HG02970 (cell line): Measurements from ENCODE around the gene ATP5MC3.

ENCODE experiments used
- ATAC-seq: cut with Tn5 transposase; IDR thresholded peaks from one replicate; pipeline ENCODE4 v1.9.1; 2021; ENCODE audit warnings: mild to moderate bottlenecking, moderate library complexity, moderate number of reproducible peaks; ENCODE audit not compliant: unreplicated experiment, low FRiP score

The ATP5MC3 gene

DNA sequence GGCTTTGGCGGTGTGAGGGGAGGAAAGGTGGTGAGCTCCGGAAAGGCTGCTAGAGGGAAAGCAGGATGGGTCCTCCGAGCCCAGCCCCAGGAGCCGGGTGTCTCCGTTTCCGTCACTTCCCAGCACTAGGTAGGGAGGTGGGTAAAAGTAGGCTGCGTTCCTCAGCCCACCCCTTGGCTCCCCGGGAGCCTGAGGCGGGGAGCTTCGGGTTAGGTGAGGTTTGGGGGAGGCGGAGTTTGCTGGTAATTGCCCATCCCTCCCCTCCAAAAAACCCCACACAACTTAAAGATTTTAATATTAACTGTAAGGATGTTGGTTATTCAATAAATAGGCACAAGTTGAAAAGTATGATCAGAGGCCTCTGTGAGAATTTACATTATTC lies 13.0 kb downstream of the ATP5MC3 start:
- peak; percentile 26 for ATAC-seq

DNA sequence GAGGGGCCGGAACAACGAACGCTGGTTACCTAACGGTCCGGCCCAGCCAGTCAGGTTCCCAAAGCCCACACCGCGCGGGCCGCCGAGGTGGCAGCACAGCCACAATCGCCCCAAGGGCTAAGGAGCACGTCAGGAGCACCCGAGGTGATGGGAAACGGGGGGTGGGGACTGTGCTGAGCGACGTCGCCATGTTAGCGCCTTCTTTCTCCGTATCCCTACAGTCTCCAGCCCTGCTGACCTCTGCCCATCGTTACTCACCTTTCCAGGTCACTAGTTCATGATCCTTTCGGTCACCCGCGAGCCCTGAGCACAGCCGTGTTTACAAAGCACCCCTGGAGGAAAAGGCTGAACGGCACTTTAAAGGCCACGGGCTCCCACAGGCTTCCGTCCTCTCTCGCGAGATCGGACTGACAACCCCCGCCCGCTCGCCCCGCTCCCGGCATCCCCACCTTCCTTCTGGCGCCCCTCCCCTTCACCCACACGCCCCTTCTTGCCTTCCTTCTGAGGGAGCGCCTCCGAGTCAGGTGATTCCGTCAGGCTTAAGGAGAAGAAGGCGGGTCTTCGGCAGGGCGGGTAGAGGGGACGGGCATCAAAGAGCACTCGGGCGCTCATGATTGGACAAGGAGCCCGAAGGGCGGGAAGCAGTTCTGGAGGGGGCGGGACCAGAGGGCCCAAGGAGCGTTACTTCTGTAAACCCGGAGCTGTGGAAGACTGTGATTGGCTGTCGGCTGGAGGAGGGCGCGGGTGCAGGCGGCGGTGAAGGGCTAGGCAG lies 13.5 kb downstream of the ATP5MC3 start, which contains the start of gene ATF2:
ATF2 (minus strand) TSS at position 412 of the 772 bp plus-strand sequence. CDS start 31,760 bp downstream, outside the sequence.
- ATAC-seq = peak; percentile 96

DNA sequence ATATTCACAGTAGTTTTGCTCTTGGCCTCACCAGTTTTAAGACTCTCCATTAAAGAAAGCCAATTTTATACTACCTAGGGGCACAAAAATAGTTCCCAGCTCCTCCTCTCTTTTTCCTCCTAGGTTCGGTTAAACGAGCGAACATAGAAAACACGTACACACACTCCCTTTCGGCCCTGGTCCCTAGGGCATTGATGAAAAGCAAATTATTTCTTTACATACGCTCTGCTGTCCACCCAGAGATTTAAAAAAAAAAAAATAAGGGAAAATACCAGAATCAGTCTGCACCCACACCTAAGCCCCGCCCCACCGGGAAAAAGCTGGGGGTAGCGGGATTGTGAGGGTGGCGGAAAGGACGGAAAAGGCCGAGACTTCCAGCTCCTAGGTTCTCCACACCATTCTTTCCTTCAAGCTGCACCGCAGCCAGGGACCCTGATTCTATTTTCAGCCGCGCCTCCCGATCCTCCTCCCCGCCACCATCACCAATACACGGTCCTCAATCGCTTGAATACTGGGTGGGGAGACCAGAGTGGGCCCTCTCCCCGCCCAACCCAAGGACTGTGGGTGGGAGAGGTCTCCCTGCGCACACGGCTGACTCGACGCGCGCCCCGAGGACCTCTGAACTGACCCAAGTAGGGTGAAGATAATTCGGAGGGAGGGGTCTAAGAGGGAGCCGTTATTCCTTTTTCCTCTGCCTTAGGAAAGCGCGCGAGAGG lies 14.3 kb downstream of the ATP5MC3 start:
- no peak for ATAC-seq

DNA sequence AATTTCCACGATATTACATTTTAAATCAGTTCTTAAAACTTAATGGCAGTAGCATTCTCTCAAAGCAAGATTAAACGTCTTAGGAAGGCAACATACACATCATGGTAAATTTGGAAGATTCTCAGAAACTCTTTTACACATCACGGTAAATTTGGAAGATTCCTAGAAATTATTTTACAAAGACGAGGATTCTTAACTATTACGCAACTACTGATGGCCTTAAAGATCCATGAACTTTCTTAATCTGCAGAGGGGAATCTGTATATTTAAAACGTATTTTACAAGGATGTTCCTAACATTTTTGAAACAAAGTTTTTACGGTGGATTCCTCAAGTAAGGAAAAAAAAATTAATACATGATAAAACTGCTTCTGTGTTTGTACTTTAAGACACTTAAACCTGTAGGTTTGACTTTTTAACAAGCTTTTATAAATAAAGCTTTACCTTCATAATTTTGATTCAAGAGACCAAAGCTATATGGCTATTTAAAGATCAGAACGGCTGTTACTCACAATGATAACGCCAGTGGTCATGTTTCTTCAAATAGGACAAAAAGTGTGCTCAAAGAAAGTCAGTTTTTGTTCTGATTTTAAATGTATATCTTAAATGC lies 15.2 kb downstream of the ATP5MC3 start:
- no peak for ATAC-seq

DNA sequence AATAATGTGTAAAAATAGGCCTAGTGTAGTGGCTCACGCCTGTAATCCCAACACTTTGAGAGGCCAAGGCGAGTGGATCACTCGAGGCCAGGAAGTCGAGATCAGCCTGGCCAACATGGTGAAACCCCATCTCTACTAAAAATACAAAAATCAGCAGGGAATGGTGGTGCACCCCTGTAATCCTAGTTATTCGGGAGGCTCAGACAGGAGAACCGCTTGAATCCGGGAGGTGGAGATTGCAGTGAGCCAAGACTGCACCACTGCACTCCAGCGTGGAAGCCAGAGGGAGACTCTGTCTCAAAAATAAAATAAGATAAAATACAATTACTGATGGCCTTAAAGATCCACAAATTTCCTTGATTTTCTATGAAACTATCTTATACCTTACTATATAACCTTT lies 17.3 kb downstream of the ATP5MC3 start:
- ATAC-seq = no peak

DNA sequence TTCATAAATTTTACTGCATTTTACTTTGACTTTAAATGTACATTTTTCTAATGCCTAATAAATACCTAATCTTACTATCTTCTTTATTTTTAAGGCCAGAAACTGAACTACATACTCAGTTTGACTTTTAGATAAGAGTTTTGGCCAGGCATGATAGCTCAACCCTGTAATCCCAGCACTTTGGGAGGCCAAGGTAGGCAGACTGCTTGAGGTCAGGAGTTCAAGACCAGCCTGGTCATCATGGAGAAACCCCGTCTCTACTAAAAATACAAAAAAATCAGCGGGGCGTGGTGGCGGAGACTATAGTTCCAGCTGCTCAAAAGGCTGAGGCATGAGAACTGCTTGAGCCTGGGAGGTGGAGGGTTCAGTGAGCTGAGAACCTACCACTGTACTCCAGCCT lies 22.6 kb downstream of the ATP5MC3 start:
- no peak for ATAC-seq

DNA sequence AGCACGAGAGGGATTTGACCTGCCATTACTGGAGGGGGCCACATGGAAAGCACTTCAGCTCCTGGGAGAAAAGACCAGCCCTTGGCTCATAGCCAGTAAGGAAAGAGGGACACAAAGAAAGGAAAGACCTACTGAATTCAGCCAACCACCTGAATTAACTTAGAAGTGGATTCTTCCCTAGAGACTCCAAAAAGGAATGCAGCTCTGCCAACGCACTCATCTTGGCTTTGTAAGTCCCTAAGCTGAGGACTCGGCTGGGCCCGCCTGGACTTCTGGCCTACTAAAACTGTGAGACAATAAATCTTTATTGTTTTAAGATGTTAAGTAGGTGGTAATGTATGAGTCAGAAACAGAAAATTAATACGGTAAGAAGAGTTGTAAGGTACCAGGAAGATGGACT lies 25.0 kb downstream of the ATP5MC3 start:
- no peak for ATAC-seq

DNA sequence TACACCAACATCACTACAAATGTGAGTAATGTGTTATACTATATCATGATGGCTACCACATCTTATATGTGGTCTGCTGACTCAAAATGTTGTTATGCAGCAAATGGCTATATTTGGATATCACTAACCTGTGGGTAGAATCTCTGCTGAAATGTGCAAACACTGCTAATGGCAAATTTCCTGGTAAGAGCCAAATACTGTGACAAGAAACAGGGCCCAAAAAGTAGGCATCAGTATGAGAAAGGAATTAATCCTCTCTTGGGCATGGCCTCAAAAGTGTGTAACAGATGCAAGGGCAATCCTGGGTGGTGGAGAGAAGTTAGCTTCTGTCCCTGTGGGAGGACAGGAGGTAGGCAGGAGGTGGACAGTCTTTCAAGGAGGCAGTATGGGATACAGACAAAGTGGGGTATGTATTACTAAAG lies 26.8 kb downstream of the ATP5MC3 start:
- no peak for ATAC-seq

DNA sequence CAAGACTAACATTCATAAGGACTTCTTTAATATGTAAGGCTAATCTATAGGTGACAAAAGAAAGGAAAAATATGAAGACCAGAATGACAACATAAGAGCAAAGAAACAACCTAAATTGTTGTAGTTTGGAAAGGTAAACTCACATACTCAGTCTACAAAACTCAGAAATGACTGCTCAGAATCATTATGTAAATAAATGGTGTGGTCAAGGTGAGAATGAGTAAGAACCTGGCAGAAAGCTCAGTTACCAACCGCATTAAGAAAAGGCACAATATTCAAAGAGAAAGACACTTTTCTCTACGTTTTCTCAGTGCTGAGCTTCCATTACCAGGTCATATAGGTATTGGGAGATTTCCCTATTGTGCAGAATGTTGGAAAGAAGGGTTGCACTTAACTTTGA lies 29.3 kb downstream of the ATP5MC3 start:
- peak; percentile 55 for ATAC-seq

DNA sequence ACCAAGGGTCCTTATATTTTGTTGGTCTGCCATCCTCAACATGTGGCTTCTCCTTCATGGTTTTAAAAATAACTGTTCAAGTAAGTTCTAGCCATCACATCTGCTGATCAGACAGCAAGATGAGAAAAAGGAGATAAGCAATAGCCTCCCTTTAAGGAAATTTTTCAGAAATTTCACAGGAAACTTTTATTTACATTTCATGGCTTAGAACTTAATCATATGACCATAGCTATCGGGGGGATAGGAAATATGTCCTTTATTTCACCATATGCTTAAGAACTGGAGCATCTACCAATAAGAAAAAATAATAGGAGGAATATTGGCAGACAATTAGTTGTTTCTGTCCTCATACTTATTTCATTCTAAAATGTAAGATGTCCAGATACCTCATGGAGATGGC lies 29.7 kb downstream of the ATP5MC3 start:
- ATAC-seq = no peak

DNA sequence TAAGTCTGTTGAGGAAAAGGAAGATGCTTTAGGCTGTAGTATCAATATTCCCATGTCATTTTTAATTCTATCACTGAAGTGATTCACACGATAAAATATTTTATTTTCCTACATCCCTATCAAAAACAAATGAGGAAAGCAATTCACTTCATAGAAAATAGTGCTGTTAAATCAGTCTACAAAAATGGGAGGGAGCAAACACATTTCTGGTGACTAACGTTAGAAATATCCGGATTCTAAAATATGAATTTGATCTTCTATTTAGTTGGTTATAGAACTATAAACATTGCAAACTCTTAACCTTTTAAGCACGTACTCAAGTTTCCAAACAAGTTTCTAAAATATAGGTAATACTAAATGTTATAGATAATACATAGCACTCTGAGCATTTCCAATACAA lies 34.3 kb downstream of the ATP5MC3 start:
- ATAC-seq = no peak

DNA sequence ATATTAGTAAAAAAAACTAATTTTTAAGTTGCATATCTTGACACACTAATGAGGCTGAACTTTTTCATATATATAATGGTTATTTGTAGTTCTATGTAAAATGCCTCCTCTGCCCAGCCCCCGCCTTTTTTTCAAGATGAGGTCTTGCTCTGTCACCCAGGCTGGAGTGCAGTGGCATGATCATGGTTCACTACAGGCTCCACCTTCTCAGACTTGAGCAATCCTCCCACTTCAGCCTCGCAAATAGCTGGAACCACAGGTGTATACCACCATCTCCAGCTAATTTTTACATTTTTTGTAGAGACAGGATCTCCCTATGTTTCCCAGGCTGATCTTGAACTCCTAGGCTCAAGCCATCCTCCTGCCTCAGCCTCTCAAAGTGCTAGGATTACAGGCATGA lies 37.8 kb downstream of the ATP5MC3 start:
- ATAC-seq = no peak

DNA sequence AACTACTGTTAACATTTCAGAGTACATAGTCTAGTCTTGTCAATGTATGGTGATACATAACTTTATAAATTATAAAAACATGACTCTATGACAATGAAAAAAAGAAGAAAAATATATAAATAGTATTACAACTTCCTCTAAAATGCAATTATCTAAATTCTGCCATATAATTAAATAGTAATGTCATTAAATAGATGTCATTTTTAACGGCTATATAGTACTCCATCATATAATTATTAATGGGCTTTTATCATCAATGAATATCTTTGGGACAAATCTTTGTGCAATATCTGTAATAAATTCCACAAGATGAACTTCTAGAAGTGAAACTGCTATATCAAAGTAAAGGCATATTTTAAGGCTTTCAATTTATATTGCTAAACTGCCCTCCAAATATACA lies 38.3 kb downstream of the ATP5MC3 start:
- no peak for ATAC-seq

DNA sequence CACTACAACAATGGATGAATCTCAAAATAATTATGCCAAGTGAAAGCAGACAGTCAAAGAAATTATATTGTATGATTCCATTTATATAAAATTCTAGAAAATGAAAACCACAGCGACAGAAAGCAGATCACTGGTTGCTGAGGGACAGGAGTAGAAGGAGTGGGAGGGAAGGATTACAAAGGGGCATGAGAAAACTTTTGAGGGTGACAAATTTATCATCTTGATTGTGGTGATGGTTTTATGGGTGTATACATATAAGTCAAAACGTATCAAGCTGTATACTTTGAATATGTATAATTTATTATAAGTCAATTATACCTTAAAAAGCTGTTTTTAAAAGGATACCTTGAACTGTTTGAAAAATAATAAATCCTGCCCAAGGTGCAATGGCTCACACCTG lies 41.2 kb downstream of the ATP5MC3 start:
- no peak for ATAC-seq

DNA sequence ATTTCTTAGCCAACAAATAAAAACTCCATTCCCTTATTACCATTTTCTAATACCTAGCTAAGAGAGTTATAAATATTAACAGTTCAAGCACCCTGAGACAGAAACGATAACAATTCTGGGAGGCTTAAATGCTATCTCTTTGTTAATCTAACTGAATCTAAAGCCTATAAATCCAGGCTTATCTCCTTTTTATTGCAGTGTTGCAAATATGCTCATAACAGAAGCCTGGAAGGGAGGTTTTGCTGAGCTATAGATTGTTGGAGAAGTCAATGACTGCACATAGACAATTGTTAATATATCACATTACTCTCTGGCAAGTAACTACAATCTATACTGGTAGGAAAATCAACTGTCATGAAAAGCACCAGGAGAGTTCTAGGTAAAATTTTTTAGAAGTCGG lies 43.7 kb downstream of the ATP5MC3 start:
- no peak for ATAC-seq

DNA sequence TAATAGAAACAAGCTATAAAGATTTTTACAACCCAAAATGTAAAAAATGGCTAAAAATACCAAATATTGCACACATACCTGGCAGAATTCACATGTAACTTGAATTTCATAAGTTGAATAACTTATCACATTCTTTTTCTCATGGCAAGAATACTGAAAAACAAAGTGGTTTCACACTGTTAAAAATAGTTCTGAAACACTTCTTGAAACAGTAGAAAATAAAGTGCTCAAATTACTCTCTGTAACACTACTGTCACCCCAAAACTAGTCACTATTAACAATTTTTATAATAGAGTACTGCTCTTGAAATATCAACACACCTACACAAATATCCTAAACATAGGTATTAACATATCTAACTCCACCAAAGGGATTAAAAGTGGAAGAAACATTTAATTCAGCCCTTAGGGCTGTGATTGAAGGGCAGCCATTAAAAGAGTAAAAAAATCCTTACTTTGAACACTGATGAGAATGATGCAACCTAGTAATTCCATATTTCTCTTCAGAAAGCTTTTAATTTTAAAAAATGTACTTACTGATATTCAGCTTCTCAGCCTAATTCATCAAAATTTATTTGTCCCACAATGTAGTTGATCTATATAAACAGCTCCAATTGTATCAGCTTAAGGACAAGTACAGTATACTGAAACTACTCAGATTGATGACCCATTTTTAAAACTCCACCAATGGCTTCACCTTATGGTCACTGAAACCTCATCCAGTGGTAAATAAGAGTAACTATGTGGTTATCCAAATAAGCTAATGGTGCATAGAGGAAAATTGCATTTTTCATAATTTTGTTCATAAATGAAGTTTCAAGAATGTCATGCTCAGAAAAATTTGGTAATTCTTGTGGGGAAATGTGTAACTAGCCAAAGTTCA lies 44.9 kb downstream of the ATP5MC3 start:
- ATAC-seq = no peak

DNA sequence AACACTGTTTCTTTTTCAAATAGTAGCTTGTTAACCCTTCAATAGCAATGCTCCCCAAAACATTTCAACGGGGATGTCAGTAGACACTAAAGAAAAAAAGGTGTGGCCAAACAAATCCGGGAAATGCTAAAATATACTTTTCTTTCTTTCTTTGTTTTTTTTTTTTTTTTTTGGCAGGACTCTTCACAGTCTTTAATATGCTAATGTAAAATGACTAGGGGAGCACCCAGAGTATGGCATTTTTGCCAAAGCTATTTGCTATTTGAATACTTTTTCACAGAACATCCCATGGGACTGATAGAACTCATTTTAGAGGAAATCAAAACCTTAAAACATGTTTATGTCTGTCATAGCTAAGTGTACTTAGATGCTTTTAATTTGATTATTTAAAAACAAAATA lies 45.6 kb downstream of the ATP5MC3 start:
- no peak for ATAC-seq

DNA sequence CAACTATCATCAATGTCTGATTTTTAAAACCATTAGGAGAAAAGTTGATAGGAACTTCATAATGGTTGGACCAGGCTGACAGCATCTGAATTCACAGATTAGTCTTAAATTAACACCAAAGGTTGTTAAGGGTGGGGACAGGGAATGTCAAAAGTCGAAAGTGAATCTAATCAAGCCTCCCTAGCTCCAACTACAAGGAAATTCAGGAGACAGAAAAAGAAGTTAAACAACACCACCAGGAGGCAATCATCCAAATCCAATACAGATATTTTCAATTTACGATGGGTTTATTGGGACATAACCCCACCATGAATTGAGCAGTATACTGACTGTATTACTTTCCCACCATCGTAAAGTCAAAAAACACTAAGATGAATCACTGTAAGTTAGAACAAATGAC lies 46.3 kb downstream of the ATP5MC3 start:
- no peak for ATAC-seq

DNA sequence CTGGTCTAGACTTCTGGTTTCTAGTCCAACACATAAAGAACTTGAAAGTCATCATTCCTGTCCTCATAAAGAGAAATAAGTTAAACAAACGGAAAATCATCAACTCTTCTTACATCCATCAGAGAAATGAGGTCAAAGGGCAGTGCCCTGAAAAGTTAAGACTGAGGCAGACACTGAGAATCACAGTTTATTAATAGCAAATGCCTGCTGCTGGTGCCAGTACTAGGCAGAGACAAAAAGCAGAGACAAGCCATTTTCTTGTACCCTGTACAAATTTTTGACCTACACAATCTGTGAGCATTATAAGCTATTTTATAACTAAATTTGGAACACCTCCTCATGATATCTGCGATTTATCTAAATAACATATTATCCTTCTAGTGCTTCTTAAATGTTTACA lies 50.3 kb downstream of the ATP5MC3 start:
- no peak for ATAC-seq

DNA sequence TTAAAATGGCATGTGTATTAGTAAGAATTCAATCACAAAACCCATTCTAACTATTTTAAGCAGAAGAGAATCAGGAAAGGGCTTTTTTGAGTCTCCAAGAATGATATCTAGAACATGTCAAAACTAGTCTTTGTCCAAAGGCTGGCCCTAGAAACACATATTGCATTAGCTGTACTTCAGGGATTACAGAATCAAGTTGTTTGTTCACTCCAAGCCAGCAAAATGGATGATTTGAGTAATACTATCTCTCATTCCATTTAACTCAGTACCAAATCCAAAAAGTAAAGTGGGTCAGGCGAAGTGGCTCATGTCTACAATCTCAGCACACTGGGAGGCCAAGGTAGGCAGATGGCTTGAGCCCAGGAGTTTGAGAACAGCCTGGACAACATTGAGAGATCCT lies 54.8 kb downstream of the ATP5MC3 start:
- no peak for ATAC-seq
